Liver (tissue), 9 donors: ENCODE measurements around the gene CPT1B. TPM values are rescaled to one million over a fixed set of nuclear protein-coding genes. Genes with fewer than 3 reads are reported as not detected.

Source experiments
- DNase-seq: peaks from one replicate; pipeline ENCODE4 v3.0.0-alpha.2; 2017; ENCODE audit warnings: low spot score
- H3K27ac ChIP-seq, 2 donors: one replicate each; pipeline ENCODE4 v1.7.0; 2013; ENCODE audit warnings: inconsistent platforms in 2 of 2, low read length in 2 of 2, control low read depth in 1 of 2, low read depth in 1 of 2, mild to moderate bottlenecking in 1 of 2
- H3K27me3 ChIP-seq, 4 donors: one replicate each; pipeline versions ENCODE4 v1.6.1 to v1.7.0; 2013; ENCODE audit warnings: low read length in 3 of 4, inconsistent platforms in 1 of 4, mild to moderate bottlenecking in 1 of 4, moderate library complexity in 1 of 4; ENCODE audit not compliant: control insufficient read depth in 4 of 4, insufficient read depth in 4 of 4
- H3K36me3 ChIP-seq, 4 donors: one replicate each; pipeline versions ENCODE4 v1.6.1 to v1.7.0; 2013; ENCODE audit warnings: low read length in 3 of 4, mild to moderate bottlenecking in 3 of 4, low read depth in 1 of 4, moderate library complexity in 1 of 4; ENCODE audit not compliant: control insufficient read depth in 4 of 4, insufficient read depth in 3 of 4
- H3K4me1 ChIP-seq, 4 donors: one replicate each; pipeline versions ENCODE4 v1.6.1 to v1.7.0; 2013; ENCODE audit warnings: low read length in 3 of 4, mild to moderate bottlenecking in 3 of 4, moderate library complexity in 1 of 4; ENCODE audit not compliant: control insufficient read depth in 4 of 4, insufficient read depth in 4 of 4
- H3K4me3 ChIP-seq, 3 donors: one replicate each; pipeline versions ENCODE4 v1.6.1 to v1.7.0; 2013; ENCODE audit warnings: low read length in 3 of 3, control low read depth in 1 of 3, low read depth in 1 of 3, mild to moderate bottlenecking in 1 of 3
- H3K9ac ChIP-seq, 2 donors: one replicate each; pipeline ENCODE4 v1.7.0; 2013; ENCODE audit warnings: low read length in 2 of 2, mild to moderate bottlenecking in 2 of 2, moderate library complexity in 2 of 2, control low read depth in 1 of 2, low read depth in 1 of 2
- H3K9me3 ChIP-seq, 4 donors: one replicate each; pipeline versions ENCODE4 v1.6.1 to v1.7.0; 2013; ENCODE audit warnings: low read length in 3 of 4; ENCODE audit not compliant: control insufficient read depth in 4 of 4
- EGR1 ChIP-seq, 2 donors: IDR thresholded peaks; 2 replicates each; pipeline ENCODE4 v1.6.1; 2016 to 2018; ENCODE audit warnings: antibody characterized with exemption in 2 of 2, low read depth in 2 of 2
- FOXA1 ChIP-seq: IDR thresholded peaks from 2 replicates; pipeline ENCODE4 v1.6.1; 2016; ENCODE audit warnings: antibody characterized with exemption
- FOXA2 ChIP-seq: IDR thresholded peaks from 2 replicates; pipeline ENCODE4 v1.6.1; 2016; ENCODE audit warnings: antibody characterized with exemption
- GABPA ChIP-seq, 2 donors: IDR thresholded peaks in 1 of 2; conservative IDR thresholded peaks in 1 of 2; 2 replicates each; pipeline ENCODE4 v1.6.1; 2016; ENCODE audit warnings: antibody characterized with exemption in 2 of 2, mild to moderate bottlenecking in 1 of 2, moderate library complexity in 1 of 2
- HNF4A ChIP-seq, 2 donors: conservative IDR thresholded peaks; 2 replicates each; pipeline ENCODE4 v1.6.1; 2016; ENCODE audit warnings: antibody characterized with exemption in 2 of 2, mild to moderate bottlenecking in 2 of 2
- HNF4G ChIP-seq: IDR thresholded peaks from 2 replicates; pipeline ENCODE4 v1.6.1; 2016; ENCODE audit warnings: antibody characterized with exemption
- JUND ChIP-seq, 2 donors: IDR thresholded peaks; 2 replicates each; pipeline ENCODE4 v1.6.1; 2016; ENCODE audit warnings: antibody characterized with exemption in 2 of 2
- NR2F2 ChIP-seq: IDR thresholded peaks from 2 replicates; pipeline ENCODE4 v1.6.1; 2016; ENCODE audit warnings: antibody characterized with exemption
- RAD21 ChIP-seq, 2 donors: IDR thresholded peaks; 2 replicates each; pipeline ENCODE4 v1.6.1; 2016; ENCODE audit warnings: antibody characterized with exemption in 2 of 2, mild to moderate bottlenecking in 2 of 2
- RXRA ChIP-seq, 2 donors: IDR thresholded peaks; 2 replicates each; pipeline ENCODE4 v1.6.1; 2017 to 2018; ENCODE audit warnings: antibody characterized with exemption in 2 of 2, mild to moderate bottlenecking in 1 of 2
- SP1 ChIP-seq: IDR thresholded peaks from 2 replicates; pipeline ENCODE4 v1.6.1; 2018; ENCODE audit warnings: antibody characterized with exemption, mild to moderate bottlenecking
- TAF1 ChIP-seq: conservative IDR thresholded peaks from 2 replicates; pipeline ENCODE4 v1.6.1; 2016; ENCODE audit warnings: antibody characterized with exemption, mild to moderate bottlenecking
- YY1 ChIP-seq: IDR thresholded peaks from 2 replicates; pipeline ENCODE4 v1.6.1; 2016; ENCODE audit warnings: antibody characterized with exemption, mild to moderate bottlenecking
- ZBTB33 ChIP-seq: IDR thresholded peaks from 2 replicates; pipeline ENCODE4 v1.6.1; 2016; ENCODE audit warnings: antibody characterized with exemption
- WGBS: extraction: QIAGEN DNeasy Blood & Tissue Kit; methylation state at CpG from one replicate; pipeline ENCODE4 v1.1.7; 2013; 5-methylcytosine and 5-hydroxymethylcytosine counted together
- polyA plus RNA-seq, 2 donors: library from polyadenylated mRNA; stranded (reverse) in 1 of 2; unstranded in 1 of 2; fragments of 200-250 nt in 1 of 2; fragments of >200 nt in 1 of 2; fragmentation: Nextera tagmentation in 1 of 2; extraction: Ambion mirVana in 1 of 2; gene quantifications; one replicate each; pipeline versions ENCODE4 v1.2.1 to v1.2.3, GENCODE V29; 2013 to 2015
- total RNA-seq, 2 donors: library from RNA; depleted of rRNA; stranded (reverse); fragments of >200 nt; gene quantifications; one replicate each; pipeline ENCODE4 v1.2.3, GENCODE V29; 2014
- TF ChIP-seq, protein P1 (sequence below): IDR thresholded peaks from 2 replicates; pipeline ENCODE4 v1.6.1; 2016; ENCODE audit warnings: antibody characterized with exemption, mild to moderate bottlenecking
- TF ChIP-seq, protein P2 (sequence below): fragments of 150-350 bp; IDR thresholded peaks from 2 replicates; pipeline ENCODE4 v1.5.1; 2017; ENCODE audit warnings: improper control_type of control experiment, low read depth, low read length; ENCODE audit not compliant: missing input control
- TF ChIP-seq, protein P3 (sequence below): IDR thresholded peaks from 2 replicates; pipeline ENCODE4 v1.6.1; 2016; ENCODE audit warnings: antibody characterized with exemption
- TF ChIP-seq, protein P4 (sequence below): IDR thresholded peaks from 2 replicates; pipeline ENCODE4 v1.6.1; 2016; ENCODE audit warnings: antibody characterized with exemption
- donor health status: healthy.
- donor health status: healthy.
- donor health status: healthy.
- donor health status: healthy.
- donor health status: healthy.

Gene CPT1B
- total and polyA plus RNA-seq, 4 donors, result 3.0 to 13.6 (median 4.9) TPM

DNA sequence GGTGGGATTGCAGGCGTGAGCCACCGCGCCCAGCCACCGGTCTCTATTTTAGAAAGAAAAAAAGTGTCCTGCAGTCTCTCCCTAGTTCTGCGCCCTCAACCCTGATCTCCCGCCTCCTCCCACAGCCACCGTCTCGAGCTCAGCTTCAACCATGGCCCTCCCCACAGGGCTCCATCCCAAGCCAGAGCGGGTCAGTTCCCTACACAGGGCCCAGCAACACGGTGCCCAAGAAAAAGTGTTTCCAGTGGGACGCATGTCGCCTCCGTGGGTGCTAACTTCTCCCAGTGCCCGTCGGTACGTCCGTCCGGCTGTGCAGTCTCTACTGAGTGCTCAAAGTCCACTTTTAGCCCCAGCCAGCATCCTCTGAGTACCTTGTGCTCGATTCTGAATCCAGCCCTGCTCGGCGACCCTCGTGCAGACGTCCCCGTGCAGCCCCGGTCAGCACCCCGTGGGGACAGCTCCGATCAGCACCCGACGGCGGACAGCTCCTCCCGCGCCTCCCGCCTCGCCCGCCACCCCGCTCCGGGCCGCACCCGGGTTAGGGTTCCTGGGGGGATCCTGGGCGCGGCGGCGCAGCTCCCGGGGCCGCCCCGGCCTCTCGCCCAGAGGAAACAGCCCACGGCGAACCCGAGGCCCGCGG, 21.7 kb upstream of the CPT1B start:
- Histone ChIP-seq H3K9ac (no peak overlapping the region), H3K27me3 (peaks cover 0 to 10% (median 2%) of the 10 kb centered on the region in 4 donors), H3K4me3 (peak overlapping the region in 1 of 3 donors; percentile 61), H3K36me3 (no peaks in the 10 kb centered on the region), H3K9me3 (no peaks in the 10 kb centered on the region), H3K27ac (no peak overlapping the region), H3K4me1 (peaks cover 0 to 7% (median 4%) of the 10 kb centered on the region in 4 donors)
- TF ChIP-seq, protein P1, sequence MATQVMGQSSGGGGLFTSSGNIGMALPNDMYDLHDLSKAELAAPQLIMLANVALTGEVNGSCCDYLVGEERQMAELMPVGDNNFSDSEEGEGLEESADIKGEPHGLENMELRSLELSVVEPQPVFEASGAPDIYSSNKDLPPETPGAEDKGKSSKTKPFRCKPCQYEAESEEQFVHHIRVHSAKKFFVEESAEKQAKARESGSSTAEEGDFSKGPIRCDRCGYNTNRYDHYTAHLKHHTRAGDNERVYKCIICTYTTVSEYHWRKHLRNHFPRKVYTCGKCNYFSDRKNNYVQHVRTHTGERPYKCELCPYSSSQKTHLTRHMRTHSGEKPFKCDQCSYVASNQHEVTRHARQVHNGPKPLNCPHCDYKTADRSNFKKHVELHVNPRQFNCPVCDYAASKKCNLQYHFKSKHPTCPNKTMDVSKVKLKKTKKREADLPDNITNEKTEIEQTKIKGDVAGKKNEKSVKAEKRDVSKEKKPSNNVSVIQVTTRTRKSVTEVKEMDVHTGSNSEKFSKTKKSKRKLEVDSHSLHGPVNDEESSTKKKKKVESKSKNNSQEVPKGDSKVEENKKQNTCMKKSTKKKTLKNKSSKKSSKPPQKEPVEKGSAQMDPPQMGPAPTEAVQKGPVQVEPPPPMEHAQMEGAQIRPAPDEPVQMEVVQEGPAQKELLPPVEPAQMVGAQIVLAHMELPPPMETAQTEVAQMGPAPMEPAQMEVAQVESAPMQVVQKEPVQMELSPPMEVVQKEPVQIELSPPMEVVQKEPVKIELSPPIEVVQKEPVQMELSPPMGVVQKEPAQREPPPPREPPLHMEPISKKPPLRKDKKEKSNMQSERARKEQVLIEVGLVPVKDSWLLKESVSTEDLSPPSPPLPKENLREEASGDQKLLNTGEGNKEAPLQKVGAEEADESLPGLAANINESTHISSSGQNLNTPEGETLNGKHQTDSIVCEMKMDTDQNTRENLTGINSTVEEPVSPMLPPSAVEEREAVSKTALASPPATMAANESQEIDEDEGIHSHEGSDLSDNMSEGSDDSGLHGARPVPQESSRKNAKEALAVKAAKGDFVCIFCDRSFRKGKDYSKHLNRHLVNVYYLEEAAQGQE, result peak; percentile 99
- TF ChIP-seq HNF4G, result no peak
- DNase-seq, result peak; percentile 72
- WGBS, result 15% methylated on average over 52 of the region's 52 CpGs

DNA sequence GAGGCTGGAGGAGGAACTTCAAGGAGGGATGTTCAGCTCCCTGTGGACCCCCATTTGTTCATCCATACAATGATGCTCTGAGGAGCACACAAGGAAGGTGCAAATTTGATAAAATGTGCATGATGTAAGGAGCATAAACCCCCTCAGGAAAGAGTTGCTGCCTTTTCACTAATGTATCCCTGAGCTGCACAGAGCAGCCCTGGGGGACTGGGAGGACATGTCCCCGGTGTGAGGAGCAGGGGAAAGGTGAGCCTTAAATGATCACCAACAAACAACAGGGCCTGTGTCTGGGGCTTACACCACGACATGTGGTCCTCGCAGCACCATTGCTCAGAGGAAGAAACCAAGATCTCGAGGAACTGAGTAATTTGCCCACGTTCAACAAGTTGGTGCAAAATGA, 18.9 kb upstream of the CPT1B start:
- H3K4me3 ChIP-seq, result no peak overlapping the region
- H3K9me3 ChIP-seq, result no peaks in the 10 kb centered on the region
- H3K36me3 ChIP-seq, result no peaks in the 10 kb centered on the region
- no peak for DNase-seq
- peaks cover 0 to 3% (median 0%) of the 10 kb centered on the region in 4 donors for H3K27me3 ChIP-seq
- TF ChIP-seq EGR1 (IDR thresholded peaks at IDR 0.05; ENCODE audit: low read depth in 2 of 2) (no peak), GABPA (IDR thresholded peaks at IDR 0.05 in 1 of 2, conservative IDR thresholded peaks at IDR 0.05 in 1 of 2) (no peak), SP1 (no peak), ZBTB33 (no peak), HNF4G (no peak), JUND (IDR thresholded peaks at IDR 0.05) (no peak), YY1 (no peak), FOXA1 (no peak), RXRA (IDR thresholded peaks at IDR 0.05) (no peak), TAF1 (no peak), HNF4A (conservative IDR thresholded peaks at IDR 0.05) (no peak), NR2F2 (no peak), RAD21 (IDR thresholded peaks at IDR 0.05) (no peak), FOXA2 (no peak)
- TF ChIP-seq, protein P2, sequence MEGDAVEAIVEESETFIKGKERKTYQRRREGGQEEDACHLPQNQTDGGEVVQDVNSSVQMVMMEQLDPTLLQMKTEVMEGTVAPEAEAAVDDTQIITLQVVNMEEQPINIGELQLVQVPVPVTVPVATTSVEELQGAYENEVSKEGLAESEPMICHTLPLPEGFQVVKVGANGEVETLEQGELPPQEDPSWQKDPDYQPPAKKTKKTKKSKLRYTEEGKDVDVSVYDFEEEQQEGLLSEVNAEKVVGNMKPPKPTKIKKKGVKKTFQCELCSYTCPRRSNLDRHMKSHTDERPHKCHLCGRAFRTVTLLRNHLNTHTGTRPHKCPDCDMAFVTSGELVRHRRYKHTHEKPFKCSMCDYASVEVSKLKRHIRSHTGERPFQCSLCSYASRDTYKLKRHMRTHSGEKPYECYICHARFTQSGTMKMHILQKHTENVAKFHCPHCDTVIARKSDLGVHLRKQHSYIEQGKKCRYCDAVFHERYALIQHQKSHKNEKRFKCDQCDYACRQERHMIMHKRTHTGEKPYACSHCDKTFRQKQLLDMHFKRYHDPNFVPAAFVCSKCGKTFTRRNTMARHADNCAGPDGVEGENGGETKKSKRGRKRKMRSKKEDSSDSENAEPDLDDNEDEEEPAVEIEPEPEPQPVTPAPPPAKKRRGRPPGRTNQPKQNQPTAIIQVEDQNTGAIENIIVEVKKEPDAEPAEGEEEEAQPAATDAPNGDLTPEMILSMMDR, result no peak
- TF ChIP-seq, protein P3, sequence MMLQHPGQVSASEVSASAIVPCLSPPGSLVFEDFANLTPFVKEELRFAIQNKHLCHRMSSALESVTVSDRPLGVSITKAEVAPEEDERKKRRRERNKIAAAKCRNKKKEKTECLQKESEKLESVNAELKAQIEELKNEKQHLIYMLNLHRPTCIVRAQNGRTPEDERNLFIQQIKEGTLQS, result no peak
- TF ChIP-seq, protein P4, sequence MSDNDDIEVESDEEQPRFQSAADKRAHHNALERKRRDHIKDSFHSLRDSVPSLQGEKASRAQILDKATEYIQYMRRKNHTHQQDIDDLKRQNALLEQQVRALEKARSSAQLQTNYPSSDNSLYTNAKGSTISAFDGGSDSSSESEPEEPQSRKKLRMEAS, result no peak
- TF ChIP-seq, protein P1, result no peak
- H3K27ac ChIP-seq, result no peak overlapping the region
- H3K9ac ChIP-seq, result no peak overlapping the region
- peaks cover 0 to 7% (median 4%) of the 10 kb centered on the region in 4 donors for H3K4me1 ChIP-seq
- 94% methylated on average over 5 of the region's 5 CpGs for WGBS
